ENCODE results near the gene RNASEH1.

The RNASEH1 gene

DNA sequence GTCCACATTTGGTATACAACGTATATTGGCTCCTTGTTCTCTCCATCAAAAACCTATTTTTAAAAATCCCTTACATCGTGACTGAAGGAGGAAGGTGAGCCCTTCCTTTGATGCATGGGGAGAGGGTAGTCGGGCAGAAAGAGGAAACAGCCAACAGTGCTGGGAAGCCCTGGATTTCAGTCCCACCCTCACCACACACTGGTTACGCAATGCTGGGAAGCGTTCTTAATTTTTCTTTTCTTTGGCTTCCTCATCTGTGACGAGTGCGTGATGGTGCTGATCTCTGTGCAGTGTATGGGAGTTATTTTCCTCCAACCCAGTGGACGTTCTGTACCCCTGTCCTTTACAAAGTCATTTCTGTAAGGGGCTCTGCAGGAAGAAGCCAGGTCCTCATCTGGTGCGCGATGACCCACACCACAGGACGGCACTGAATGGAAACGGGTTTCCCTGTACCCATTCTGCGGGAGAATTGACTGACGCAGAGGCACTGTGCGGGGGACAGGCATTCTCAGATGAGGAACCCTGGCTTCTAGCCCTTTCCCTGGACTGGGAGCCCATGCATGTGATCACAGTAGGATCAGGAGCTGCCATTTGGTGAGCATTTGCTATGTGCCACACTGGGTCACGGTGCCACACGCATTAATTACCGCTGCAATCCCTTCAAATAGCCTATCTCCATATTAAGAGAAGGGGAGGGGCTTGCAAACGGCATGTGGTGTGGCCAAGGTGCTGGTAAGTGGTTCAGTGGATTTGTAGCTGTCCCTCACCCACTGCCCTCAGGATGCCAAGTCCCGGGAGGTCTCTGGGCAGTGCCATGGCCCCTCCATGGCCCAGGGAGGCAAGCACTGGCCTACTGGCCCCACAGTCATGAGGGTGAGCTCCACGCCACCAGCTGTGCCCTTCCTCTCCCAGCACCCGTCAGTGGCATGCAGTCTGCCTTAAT, 41.0 kb upstream of the RNASEH1 start:
- TF ChIP-seq MYC (IDR thresholded peaks at IDR 0.05; ENCODE audit: low read depth, low read length) (no peak), MAX (IDR thresholded peaks at IDR 0.05; ENCODE audit: low read depth, low read length) (no peak), CTCF (IDR thresholded peaks at IDR 0.05; ENCODE audit: low read depth, low read length) (no peak), POLR2A (IDR thresholded peaks at IDR 0.05; ENCODE audit: extremely low read depth, insufficient read length) (no peak)
- peak overlapping the region; percentile 37 for H3K4me3 ChIP-seq (ENCODE audit: low read depth, low read length)
- DNase-seq (ENCODE audit: low read depth): peak; percentile 70

DNA sequence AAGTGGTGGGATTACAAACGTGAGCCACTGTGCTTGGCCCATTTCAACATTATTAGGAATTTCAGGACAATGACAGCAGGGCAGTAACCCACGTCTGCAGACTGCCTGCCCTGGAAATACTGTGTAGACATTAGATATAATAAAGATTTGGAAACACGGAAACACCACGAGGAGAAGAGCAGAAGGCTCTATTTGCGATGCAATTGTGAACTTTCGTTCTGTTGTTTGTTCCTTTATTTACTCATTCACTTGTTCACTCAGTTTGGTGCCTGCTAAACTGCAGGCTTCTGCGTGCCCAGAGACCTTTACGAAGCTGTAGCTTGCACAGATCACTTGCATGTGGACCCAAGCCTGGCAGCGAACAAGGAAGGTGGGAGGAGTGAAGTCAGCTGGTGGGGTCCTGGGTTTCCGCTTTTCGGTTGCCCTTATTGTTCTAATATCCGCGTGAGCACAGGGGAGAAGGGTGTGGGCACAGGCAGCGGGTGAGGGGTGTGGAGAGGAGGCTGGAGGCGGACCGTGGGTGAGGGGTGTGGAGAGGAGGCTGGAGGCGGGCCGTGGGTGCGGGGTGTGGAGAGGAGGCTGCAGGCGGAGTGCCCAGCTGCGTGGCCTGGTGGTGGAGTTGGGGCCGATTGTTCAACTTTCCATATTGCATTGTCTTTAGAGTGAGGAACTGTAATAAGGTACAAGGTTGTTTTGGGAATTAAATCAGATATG, 40.2 kb upstream of the RNASEH1 start:
- TF ChIP-seq MAX (IDR thresholded peaks at IDR 0.05; ENCODE audit: low read depth, low read length) (0 out of 2 replicates have a peak, but pooled peaks have one; percentile 28), POLR2A (IDR thresholded peaks at IDR 0.05; ENCODE audit: extremely low read depth, insufficient read length) (no peak), CTCF (IDR thresholded peaks at IDR 0.05; ENCODE audit: low read depth, low read length) (no peak), MYC (IDR thresholded peaks at IDR 0.05; ENCODE audit: low read depth, low read length) (no peak; the same call in 1 of the 2 replicates)
- DNase-seq (ENCODE audit: low read depth): peak; percentile 75
- peak overlapping the region; percentile 37 for H3K4me3 ChIP-seq (ENCODE audit: low read depth, low read length)

- no peak for TF ChIP-seq MAX (IDR thresholded peaks at IDR 0.05; ENCODE audit: low read depth, low read length)
- no peak for TF ChIP-seq MYC (IDR thresholded peaks at IDR 0.05; ENCODE audit: low read depth, low read length)
- TF ChIP-seq POLR2A (IDR thresholded peaks at IDR 0.05; ENCODE audit: extremely low read depth, insufficient read length): no peak
- TF ChIP-seq CTCF (IDR thresholded peaks at IDR 0.05; ENCODE audit: low read depth, low read length): no peak
- no peak for DNase-seq (ENCODE audit: low read depth)
- no peak overlapping the region for H3K4me3 ChIP-seq (ENCODE audit: low read depth, low read length)
Observed at GRCh38 chr2:3597567-3597966, 39.4 kb upstream of the RNASEH1 start.

GRCh38 chr2:3596901-3597417, 38.8 kb upstream of the RNASEH1 start:
- H3K4me3 ChIP-seq (ENCODE audit: low read depth, low read length): no peak overlapping the region
- TF ChIP-seq MYC (IDR thresholded peaks at IDR 0.05; ENCODE audit: low read depth, low read length) (no peak), POLR2A (IDR thresholded peaks at IDR 0.05; ENCODE audit: extremely low read depth, insufficient read length) (no peak), MAX (IDR thresholded peaks at IDR 0.05; ENCODE audit: low read depth, low read length) (no peak), CTCF (IDR thresholded peaks at IDR 0.05; ENCODE audit: low read depth, low read length) (no peak)
- no peak for DNase-seq (ENCODE audit: low read depth)

GRCh38 chr2:3595985-3596384, 37.9 kb upstream of the RNASEH1 start:
- TF ChIP-seq MYC (IDR thresholded peaks at IDR 0.05; ENCODE audit: low read depth, low read length): no peak
- no peak for TF ChIP-seq POLR2A (IDR thresholded peaks at IDR 0.05; ENCODE audit: extremely low read depth, insufficient read length)
- TF ChIP-seq MAX (IDR thresholded peaks at IDR 0.05; ENCODE audit: low read depth, low read length): no peak
- no peak for TF ChIP-seq CTCF (IDR thresholded peaks at IDR 0.05; ENCODE audit: low read depth, low read length)
- no peak overlapping the region for H3K4me3 ChIP-seq (ENCODE audit: low read depth, low read length)
- DNase-seq (ENCODE audit: low read depth): no peak

Data from NB4 (cell line).